Stomach smooth muscle (tissue), 2 donors: ENCODE measurements around the gene C19orf53.

ENCODE experiments used
- H3K27ac ChIP-seq: one replicate; pipeline ENCODE4 v1.7.0; 2013; ENCODE audit warnings: mild to moderate bottlenecking, low read length, inconsistent platforms
- H3K27me3 ChIP-seq, 2 donors: one replicate each; pipeline ENCODE4 v1.7.0; 2013; ENCODE audit warnings: low read length in 2 of 2; ENCODE audit not compliant: insufficient read depth in 2 of 2, control insufficient read depth in 1 of 2
- H3K36me3 ChIP-seq, 2 donors: one replicate each; pipeline ENCODE4 v1.7.0; 2013; ENCODE audit warnings: low read length in 2 of 2; ENCODE audit not compliant: control insufficient read depth in 2 of 2, insufficient read depth in 2 of 2
- H3K4me1 ChIP-seq: one replicate; pipeline ENCODE4 v1.7.0; 2013; ENCODE audit warnings: low read length; ENCODE audit not compliant: control insufficient read depth, insufficient read depth
- H3K4me3 ChIP-seq, 2 donors: one replicate each; pipeline ENCODE4 v1.7.0; 2013; ENCODE audit warnings: low read length in 2 of 2
- H3K9ac ChIP-seq, 2 donors: one replicate each; pipeline ENCODE4 v1.7.0; 2013; ENCODE audit warnings: low read length in 2 of 2, mild to moderate bottlenecking in 1 of 2
- H3K9me3 ChIP-seq, 2 donors: one replicate each; pipeline ENCODE4 v1.7.0; 2013; ENCODE audit warnings: low read length in 2 of 2; ENCODE audit not compliant: control insufficient read depth in 2 of 2
- donor health status: healthy.
- donor health status: Pancreatic carcinoma.

Gene C19orf53

DNA sequence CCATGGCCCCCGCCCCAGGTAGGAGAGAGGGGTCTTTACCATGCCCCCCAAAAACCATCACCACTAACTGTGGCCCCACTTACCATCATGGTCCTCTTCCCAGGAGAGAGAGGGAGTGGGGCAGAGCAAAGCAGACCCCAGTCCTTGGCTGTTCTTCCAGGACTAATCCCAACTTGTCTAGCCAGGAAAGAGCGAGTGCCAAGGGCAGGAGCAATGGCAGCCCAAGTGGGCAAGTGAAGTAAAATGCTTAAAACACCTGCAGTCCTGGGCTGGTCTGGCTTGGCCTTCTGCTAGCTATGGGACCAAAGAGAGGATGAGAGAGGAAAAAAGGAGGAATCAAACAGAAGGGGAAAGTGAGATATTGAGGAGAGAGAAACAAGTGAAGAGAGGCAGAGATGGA is 38.9 kb downstream of the C19orf53 start:
- no peak overlapping the region for H3K4me3 ChIP-seq
- no peak overlapping the region for H3K9ac ChIP-seq
- no peaks in the 10 kb centered on the region for H3K9me3 ChIP-seq
- no peaks in the 10 kb centered on the region for H3K27me3 ChIP-seq
- H3K36me3 ChIP-seq: peaks cover 0 to 4% of the 10 kb centered on the region in 2 donors
- peaks cover 7% of the 10 kb centered on the region for H3K4me1 ChIP-seq
- no peak overlapping the region for H3K27ac ChIP-seq

DNA sequence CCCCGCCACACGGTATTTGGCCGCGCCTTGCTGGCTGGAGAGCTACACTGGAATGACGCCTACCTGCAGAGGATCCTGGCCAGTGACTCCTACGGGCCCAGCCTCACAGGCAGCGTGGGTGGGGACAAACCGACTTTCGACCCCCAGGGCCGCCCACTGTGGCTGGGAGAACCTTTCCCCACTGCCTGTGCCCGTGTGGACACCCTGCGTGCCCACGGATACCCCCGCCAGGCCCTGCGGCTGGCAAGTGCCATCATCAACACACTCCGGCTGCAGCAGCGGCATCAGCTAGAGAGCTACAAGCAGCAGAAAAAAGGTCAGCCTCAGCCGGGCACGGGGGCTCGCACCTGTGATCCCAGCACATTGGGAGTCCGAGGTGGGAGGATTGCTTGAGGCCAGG is 40.3 kb downstream of the C19orf53 start:
- H3K4me1 ChIP-seq: peaks cover 7% of the 10 kb centered on the region
- H3K9ac ChIP-seq: no peak overlapping the region
- H3K36me3 ChIP-seq: peaks cover 0 to 3% of the 10 kb centered on the region in 2 donors
- H3K27ac ChIP-seq: no peak overlapping the region
- no peaks in the 10 kb centered on the region for H3K9me3 ChIP-seq
- H3K27me3 ChIP-seq: no peaks in the 10 kb centered on the region
- no peak overlapping the region for H3K4me3 ChIP-seq

GRCh38 chr19:13817018-13817614 is 42.9 kb downstream of the C19orf53 start:
- no peaks in the 10 kb centered on the region for H3K9me3 ChIP-seq
- no peak overlapping the region for H3K4me3 ChIP-seq
- H3K36me3 ChIP-seq: peaks cover 0 to 2% of the 10 kb centered on the region in 2 donors
- H3K27ac ChIP-seq: no peak overlapping the region
- H3K27me3 ChIP-seq: no peaks in the 10 kb centered on the region
- peaks cover 7% of the 10 kb centered on the region for H3K4me1 ChIP-seq
- no peak overlapping the region for H3K9ac ChIP-seq

DNA sequence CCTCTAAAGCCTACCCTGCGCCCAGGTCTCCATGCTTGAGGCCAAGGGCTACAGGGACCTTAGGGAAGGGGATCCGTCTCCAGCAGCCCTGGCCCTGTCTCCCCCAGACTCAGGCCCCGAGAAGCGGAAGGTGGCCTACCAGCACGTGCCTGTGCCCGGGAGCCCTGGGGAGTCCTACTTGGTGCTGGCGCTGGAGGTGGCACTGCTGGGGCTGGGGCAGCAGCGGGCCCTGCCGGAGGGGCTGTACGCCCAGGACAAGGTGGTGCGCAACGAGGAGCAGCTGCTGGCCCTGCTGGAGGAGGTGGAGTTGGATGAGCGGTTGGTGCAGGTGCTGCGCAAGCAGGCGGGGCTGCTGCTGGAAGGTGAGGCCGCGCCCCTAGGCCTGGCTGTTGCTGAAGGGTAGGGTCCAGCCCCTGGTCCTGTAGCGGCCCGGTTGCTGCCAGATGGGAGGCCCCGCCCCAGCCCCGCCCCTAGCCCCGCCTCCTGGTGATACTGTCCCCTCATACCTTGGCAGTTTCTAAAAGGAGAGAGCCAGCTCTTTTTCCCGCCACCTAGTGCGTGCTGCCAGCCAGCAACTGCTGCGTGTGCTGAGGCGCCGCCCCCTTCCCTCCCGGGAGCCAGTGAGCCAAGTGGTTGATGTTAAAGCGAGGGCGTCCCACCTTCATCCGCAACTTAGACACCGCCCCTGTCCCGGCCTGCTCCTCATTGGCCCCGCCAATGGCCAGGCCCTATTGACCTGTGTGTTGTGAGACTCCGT is 43.5 kb downstream of the C19orf53 start:
- peaks cover 0 to 2% of the 10 kb centered on the region in 2 donors for H3K36me3 ChIP-seq
- peak overlapping the region in 1 of 2 donors; percentile 49 for H3K4me3 ChIP-seq

DNA sequence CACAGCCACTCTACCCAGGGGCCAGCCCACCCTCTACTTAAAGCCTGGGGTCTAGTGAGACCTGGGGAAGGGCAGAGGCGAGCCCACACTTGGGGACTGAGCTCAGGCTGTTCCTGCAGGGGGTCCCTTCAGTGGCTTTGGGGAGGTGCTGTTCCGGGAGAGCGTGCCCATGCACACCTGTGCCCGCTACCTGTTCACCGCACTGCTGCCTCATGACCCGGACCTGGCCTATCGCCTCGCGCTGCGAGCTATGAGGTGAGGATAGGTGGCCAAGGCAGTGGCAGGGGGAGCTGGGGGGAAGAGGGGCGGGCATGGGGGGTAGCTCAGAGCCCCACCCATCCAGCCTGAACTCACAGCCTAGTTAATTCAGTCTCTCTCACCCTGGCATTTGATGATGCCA is 45.0 kb downstream of the C19orf53 start:
- Histone ChIP-seq H3K4me1 (peaks cover 15% of the 10 kb centered on the region), H3K9me3 (no peaks in the 10 kb centered on the region), H3K27ac (no peak overlapping the region), H3K36me3 (peaks cover 0 to 3% of the 10 kb centered on the region in 2 donors), H3K27me3 (no peaks in the 10 kb centered on the region), H3K4me3 (no peak overlapping the region), H3K9ac (no peak overlapping the region)

More for the DNA sequence above, 43.5 kb downstream of the C19orf53 start:
- Histone ChIP-seq H3K9me3 (no peaks in the 10 kb centered on the region), H3K27me3 (no peaks in the 10 kb centered on the region), H3K27ac (no peak overlapping the region), H3K4me1 (peaks cover 7% of the 10 kb centered on the region), H3K9ac (no peak overlapping the region)

DNA sequence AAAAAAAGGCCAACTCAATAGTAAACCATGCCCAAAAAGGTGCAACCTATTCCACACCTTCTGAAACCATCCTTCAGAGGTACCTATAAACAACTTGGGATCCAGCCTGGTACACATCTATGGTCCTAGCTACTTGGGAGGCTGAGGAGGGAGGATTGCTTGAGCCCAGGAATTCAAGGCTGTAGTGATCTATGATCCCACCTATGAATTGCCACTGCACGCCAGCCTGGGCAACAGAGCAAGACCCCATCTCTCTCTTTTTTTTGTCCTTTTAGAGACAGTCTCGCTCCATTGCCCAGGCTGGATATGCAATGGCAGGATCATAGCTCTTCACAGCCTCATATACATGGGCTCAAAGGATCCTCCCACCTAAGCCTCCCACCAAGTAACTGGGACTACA is 47.0 kb downstream of the C19orf53 start:
- Histone ChIP-seq H3K27me3 (no peaks in the 10 kb centered on the region), H3K9ac (no peak overlapping the region), H3K4me3 (no peak overlapping the region), H3K4me1 (peaks cover 15% of the 10 kb centered on the region), H3K27ac (no peak overlapping the region), H3K36me3 (peaks cover 0 to 3% of the 10 kb centered on the region in 2 donors), H3K9me3 (no peaks in the 10 kb centered on the region)

DNA sequence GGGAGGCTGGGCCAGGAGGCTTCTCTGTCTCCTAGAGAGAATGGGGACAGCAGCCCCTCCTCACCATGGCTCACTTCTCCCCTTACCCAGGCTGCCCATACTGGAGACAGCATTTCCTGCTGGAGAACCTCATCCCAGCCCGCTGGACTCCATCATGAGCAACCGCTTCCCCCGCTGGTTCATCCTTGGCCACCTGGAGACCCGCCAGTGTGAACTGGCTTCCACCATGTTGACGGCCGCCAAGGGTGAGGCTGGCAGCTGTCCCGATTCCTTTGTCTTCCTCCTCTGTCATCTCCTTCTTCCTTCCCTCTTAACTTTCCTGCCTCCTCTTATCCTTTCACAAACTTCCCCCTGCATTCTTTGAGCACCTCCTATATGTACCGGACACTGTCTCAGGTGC is 49.0 kb downstream of the C19orf53 start:
- Histone ChIP-seq H3K27me3 (no peaks in the 10 kb centered on the region), H3K9me3 (no peaks in the 10 kb centered on the region), H3K4me3 (no peak overlapping the region), H3K4me1 (peaks cover 8% of the 10 kb centered on the region), H3K9ac (no peak overlapping the region), H3K36me3 (peaks cover 0 to 3% of the 10 kb centered on the region in 2 donors), H3K27ac (no peak overlapping the region)

GRCh38 chr19:13823901-13824300 is 49.6 kb downstream of the C19orf53 start:
- Histone ChIP-seq H3K9ac (no peak overlapping the region), H3K9me3 (no peaks in the 10 kb centered on the region), H3K27ac (no peak overlapping the region), H3K36me3 (peaks cover 0 to 3% of the 10 kb centered on the region in 2 donors), H3K27me3 (no peaks in the 10 kb centered on the region), H3K4me3 (no peak overlapping the region), H3K4me1 (peaks cover 8% of the 10 kb centered on the region)

DNA sequence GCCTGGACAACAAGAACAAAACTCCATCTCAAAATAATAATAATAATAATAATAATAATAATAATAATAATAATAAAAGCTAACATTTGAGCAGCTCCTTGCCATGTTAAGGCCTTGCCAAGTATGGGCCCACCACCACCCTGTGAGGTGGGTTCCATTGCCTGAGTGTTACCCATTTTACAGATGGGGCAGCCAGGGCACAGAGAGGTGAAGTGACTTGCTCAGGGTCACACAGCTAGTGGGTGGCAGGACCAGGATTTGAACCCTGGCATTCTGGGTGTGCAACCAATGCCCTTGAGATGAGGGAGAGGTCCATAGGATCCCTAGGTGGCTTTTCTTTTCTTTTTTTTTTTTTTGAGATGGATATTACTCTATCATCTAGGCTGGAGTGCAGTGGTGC is 50.4 kb downstream of the C19orf53 start:
- Histone ChIP-seq H3K36me3 (peaks cover 0 to 3% of the 10 kb centered on the region in 2 donors), H3K4me3 (no peak overlapping the region), H3K27ac (no peak overlapping the region), H3K9ac (no peak overlapping the region), H3K4me1 (peaks cover 8% of the 10 kb centered on the region), H3K27me3 (no peaks in the 10 kb centered on the region), H3K9me3 (no peaks in the 10 kb centered on the region)

DNA sequence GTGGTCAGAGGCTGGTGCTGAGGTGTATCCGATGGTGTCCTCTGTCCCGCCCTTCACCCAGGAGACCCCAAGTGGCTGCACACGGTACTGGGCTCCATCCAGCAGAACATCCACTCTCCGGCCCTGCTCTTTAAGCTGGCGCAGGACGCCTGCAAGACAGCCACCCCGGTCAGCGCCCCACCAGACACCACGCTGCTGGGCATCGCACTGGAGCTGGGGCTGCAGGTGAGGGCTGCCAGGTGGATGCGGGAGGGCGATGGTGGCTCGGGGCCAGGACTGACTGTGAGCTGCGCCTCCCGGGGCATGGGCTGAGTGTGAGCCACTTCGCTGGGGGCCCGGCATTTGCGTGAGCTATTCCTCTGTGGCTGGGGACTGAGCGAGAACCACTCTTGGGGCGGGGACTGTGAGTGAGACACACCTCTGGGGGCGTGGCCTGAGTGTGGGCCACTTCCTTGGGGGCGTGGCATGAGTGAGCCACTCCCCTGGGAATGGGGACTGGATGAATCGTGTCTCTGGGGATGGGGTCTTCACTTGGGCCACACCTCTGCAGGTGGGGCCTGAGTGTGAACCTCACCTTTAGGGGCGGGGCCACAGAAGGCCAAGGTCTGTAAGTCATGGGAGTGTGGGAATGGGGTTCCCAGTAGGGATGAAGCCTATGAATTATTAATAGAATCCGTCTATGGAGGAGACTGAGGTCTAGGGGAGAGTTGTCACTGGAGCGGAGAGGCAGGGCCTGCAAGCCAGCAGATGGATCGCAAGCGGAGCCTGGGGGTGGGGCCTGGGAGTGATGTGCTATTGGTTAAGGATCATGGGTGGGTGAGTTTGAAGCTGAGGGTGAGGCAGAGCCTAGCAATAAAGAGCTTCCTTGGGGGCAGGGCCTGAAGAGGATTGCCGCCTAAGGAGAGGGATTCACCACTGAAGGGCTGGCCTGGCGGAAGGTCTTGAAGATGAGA is 51.5 kb downstream of the C19orf53 start:
- Histone ChIP-seq H3K36me3 (peaks cover 0 to 3% of the 10 kb centered on the region in 2 donors), H3K27me3 (no peaks in the 10 kb centered on the region), H3K9me3 (no peaks in the 10 kb centered on the region)

More for the DNA sequence above, 51.5 kb downstream of the C19orf53 start:
- no peak overlapping the region for H3K27ac ChIP-seq
- no peak overlapping the region for H3K9ac ChIP-seq
- H3K4me3 ChIP-seq: no peak overlapping the region
- H3K4me1 ChIP-seq: peaks cover 8% of the 10 kb centered on the region
